GM11168 (cell line): ENCODE measurements around the gene TFDP1.

Experiments used
- in situ Hi-C: fragments of 300-500 bp; cut with MboI; formaldehyde crosslinking; loops from one replicate; pipeline ENCODE4 v1.12.0; 2022; ENCODE audit warnings: low sequenced_read_pairs; ENCODE audit not compliant: unreplicated experiment

Gene TFDP1

DNA sequence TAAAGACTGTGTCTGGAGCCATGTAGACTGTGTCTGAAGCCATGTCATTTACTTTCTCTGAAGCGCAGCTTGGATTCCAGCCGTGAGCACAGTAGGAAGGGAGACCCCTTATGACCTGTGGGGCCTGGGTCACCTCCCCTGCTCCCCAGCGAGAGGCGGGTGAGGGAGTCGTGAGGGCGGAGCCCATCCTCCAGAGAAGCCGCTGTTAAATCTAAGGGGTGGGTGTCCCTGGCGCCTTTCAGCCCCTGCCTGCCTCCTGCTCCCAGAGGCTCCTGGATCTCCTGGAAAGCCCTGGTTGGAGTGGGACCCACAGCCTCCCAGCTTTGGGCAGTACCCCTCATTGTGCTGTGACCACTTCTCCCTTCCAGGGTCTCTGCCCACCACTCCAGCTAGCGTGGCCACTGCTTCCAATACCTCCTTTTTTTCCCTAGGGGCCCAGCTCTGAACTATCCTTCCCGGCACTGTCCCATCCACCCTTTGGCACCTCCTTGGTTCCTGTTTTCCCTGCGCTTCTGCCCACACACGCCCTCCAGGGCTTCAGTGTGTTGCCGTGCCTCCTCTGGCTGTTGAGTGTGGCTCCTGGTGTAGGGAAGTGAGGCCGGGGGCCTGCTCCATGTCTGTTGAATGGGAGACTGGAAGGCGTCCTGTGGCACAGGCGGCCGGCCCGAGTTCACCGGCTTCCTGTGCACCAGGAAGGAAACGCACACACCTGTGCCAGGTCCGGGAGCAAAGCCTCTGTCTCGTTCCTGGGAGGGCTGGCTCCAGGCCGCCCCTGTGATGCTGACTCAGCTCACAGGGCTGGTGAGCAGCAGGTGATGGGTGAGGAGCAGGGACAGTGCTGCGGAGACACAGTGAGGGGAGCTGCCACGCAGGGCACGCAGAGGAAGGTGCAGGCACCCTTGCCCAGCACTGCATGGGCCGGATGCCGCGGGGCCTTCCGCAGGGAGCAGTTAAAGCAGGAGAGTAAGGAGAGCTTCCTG lies 44.0 kb downstream of the TFDP1 start:
- in situ Hi-C loops = no loop called here

DNA sequence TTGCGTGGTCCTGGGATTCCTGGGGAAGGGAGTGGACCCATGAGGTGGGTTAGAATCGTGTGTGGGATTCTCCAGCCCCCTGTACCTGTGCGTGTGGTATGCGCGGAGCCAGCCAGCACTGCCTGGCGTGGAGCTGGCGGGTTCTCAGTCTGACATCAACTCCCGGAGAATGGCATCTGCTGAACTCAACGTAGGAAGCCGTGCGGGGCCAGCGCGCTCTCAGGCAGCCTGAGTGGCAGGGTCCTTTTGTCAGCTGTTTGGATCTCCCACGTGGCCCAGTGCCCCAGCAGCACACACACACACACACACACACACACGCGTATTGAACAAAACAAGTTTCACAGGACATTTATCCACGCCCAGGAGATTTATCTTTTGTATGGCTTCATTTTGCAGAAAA lies 45.3 kb downstream of the TFDP1 start:
- in situ Hi-C loops = no loop called here

DNA sequence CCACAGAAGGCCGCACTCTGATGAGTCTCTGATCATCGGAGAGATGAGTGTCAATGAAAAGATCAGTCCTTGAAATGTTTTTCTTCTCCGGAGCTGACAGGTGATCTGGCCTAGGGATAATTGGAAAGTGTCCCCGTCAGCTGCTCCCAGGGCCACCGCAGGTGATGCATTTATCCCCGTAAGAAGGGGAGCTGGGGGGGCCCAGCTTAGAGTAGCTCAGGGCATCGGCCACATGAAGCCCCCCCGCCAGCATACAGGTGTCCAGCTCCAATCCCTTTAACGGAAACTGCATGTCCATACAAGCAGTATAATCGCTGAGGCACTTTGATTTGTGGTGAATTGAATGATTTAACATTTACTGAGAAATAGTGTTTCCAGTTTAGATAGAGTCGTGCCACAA lies 45.7 kb downstream of the TFDP1 start:
- in situ Hi-C loops = no loop called here

DNA sequence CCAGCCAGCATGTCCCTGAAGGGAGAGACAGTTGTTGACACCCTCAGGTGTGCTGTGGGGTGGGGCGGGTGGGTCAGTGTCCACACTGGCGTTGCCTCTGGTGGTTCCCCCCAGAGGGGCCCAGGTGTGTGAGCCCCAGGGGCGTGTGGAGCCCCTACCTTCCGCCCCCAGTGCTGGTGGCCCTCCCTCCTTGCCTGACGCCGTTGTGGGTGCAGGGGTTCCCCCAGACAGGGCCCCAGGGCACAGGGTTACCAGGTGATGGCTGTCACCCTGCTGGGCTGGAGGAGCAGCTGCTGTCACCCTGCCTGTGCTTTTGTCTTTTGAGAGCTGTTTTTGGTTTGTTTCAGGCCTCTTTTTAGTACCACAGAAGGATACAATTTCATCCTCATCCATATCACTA lies 46.3 kb downstream of the TFDP1 start:
- in situ Hi-C loops = no loop called here

DNA sequence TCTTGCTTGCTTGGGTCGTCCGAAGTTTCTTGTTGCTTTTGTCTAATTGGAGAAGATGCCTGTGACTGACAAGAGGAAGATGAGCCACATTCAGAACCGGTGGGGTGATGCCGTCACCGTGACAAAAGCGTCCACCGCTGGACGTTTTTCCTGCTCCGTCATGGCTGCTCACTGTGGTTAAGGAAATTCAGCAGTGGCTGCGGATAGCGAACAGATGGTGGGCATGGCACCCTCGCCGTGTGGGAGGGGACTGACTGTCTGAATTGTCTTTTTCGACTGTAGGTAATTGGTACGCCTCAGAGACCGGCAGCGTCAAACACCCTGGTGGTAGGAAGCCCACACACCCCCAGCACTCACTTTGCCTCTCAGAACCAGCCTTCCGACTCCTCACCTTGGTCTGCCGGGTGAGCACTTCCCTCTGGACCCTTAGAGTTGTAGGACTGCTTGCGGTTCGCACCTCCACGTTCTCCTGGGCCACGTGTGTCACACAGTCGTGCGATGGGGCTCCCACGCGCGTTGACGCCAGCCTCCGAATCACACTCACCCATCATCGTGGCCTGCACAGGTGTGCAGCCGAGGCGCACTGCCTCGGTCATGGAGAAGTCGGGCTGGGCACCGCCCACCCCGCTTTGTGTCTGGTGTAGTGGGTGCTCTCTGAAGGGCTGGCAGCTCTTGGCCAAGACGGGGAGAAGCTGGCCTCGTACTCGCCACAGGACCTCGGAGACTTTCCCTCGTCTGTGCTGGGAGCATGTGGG lies 47.0 kb downstream of the TFDP1 start:
- in situ Hi-C loops = no loop called here

DNA sequence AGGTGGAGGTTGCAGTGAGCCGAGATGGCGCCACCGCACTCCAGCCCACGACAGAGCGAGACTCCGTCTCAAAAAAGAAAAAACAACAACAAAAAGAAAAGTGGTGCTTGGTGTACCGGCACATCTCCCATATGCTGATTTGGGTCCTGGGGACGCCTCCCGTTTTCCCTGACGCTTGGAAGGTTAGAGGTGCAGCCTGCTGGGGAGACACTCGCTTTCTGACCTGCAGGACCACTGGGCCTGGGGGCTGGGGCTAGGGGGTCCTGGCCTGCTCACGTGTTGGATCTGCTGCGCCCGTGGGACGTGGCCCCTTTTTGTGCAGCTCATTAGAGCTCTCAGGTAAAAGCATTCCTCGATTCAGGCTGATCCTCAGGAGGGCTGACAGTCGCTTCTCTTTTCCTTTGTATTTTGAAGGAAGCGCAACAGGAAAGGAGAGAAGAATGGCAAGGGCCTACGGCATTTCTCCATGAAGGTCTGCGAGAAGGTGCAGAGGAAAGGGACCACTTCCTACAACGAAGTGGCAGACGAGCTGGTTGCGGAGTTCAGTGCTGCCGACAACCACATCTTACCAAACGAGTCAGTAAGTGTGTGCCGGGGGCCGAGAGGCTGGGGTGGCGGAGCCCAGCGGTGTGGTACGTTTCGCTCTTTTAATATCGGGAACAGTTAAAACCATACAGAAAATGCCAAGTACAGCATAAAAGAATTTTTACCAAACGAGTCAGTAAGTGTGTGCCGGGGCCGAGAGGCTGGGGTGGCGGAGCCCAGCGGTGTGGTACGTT lies 48.3 kb downstream of the TFDP1 start:
- in situ Hi-C loops = no loop called here

DNA sequence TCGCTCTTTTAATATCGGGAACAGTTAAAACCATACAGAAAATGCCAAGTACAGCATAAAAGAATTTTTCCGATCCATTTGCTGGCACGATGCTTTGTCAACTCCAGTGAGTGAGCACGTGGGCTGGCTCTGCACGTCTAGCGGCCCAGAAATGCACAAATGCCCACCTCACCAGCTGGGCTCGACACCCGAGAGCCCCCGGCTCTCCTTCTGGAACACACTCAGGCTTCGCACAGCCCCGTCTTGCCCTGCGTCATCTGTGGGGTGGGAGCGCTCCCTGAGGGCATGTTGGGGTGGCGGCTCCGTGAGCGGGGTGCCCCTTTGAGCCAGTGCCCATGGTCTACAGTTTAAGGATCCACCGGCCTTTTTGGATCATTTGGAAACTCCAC lies 48.9 kb downstream of the TFDP1 start:
- in situ Hi-C loops = no loop called here

DNA sequence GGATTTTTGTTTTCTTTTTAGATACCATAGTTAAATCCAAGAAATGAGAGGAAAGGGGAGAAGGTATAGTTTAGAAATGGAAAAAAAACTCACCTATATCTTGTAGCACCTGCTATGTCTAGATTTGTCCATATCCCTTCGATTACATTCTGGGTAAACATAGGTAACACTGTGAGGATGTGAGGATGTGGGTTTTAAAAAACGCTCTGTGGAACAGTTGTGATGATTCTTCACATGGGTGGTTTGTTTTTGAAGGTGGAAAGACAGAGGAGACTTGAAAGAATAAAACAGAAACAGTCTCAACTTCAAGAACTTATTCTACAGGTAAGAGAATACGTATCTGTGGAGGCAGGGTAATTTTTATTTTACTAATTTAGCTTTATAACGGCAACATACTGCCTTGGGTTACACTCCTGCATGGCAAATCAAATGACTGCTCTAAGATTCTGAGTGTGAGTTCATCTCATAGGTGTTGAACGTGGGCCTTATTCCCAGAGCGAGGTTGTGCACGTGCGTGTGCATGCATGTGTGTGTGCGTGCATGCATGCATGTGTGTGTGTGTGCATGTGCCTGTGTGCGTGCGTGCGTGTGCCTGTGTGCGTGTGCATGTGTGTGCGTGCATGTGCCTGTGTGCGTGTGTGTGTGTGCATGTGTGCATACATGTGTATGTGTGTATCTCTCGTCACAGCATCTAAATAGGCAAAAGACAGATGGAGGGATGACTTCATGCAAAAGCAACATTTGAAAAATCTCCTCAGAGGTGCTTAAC lies 49.9 kb downstream of the TFDP1 start:
- in situ Hi-C loops = no loop called here

DNA sequence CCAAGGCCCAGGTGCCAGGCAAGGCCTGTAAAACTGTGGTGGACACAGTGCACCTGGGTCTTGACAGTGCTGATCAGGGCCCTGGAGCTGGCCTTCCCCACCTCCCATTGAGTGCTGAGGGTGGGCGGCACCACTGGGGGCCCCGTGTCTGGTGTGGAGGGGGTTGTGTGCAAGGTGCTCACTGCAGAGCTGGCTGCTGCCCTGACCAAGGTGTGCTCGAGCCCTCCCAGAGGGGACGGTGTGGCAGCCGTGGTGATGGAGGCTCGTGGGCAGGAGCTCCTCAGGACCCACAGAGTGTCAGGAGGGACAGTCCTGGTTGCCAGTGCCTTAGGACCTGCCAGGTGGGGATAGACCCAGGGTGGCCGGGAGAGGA lies 50.5 kb downstream of the TFDP1 start:
- in situ Hi-C loops = no loop called here

DNA sequence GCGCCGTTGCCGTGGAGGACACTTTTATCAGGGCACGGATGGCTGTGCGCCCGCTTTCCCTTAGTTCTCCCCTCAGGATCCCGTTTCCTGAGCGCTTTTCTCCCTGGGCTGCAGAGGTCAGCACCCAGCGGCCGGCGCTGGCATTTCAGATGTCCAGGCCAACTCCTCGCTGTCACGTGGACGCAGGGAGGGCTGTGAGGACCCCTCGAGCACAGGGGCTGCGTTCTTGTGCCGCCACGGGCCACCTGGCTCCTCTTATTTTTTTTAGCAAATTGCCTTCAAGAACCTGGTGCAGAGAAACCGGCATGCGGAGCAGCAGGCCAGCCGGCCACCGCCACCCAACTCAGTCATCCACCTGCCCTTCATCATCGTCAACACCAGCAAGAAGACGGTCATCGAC lies 51.2 kb downstream of the TFDP1 start:
- in situ Hi-C loops = no loop called here

DNA sequence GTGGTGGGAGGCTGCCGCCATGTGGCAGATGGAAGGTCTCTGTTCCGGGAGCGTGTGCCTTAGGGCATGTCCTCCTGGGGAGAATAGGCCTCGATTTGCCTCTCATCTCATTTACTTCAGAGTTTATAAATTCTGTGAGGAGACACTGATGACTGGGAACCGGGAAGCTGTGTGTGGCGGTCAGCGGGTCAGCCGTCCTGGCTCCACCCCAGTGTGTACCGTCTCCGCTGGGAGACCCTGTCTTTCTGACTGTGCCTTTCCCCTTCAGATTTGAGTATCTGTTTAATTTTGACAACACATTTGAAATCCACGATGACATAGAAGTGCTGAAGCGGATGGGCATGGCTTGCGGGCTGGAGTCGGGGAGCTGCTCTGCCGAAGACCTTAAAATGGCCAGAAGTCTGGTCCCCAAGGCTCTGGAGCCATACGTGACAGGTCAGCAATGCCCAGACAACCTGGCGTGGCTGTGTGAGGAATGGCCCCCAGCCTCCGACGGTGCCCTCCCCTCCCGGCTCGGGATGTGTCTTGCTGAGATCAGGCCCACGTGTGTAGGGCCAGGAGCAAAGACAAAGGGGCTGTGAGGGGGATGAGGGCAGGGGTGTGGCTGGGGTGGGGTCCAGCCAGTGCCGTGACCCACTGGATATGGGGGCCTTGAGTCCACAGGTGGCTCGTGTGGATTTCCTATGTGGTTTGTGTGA lies 51.9 kb downstream of the TFDP1 start:
- in situ Hi-C loops = no loop called here

DNA sequence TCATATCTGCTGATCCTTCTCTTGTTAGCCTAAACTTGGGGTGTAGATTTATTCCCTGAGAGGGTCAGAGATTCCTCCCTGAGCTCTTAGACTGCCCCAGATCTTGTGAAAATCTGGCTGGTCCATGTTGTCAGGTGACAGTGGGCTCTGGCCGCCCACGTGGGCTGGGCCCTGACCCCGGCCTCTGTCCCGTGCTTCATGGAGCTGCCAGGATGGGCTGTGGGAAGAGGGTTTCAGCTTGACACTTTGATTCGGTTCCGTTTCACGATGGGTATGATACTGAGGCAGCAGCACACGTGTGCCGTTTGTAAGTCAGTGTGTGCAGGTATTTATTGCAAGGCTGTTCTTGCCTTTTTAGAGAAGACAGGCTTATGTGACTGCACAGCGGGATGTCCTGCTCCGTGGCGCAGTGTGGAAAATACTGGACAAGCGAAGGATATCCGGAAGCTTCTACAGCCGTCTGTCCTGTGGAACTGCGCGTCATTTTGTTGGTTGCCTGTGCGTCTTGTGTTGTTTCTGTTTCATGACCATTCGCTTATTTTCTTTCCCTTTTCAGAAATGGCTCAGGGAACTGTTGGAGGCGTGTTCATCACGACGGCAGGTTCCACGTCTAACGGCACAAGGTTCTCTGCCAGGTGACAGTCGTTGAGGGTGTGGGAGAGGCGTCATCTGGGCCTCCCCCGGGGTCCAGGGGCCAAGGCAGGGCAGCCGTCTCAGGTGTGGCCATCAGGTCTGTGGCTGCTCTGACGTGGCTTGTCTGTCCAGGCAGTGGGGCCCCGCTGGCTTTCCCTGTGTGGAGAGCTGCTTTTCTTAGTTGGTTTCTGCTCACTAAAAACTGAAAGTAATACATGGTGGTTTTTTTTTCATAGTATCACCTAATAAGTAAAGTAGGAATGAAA lies 53.0 kb downstream of the TFDP1 start:
- in situ Hi-C loops = no loop called here

DNA sequence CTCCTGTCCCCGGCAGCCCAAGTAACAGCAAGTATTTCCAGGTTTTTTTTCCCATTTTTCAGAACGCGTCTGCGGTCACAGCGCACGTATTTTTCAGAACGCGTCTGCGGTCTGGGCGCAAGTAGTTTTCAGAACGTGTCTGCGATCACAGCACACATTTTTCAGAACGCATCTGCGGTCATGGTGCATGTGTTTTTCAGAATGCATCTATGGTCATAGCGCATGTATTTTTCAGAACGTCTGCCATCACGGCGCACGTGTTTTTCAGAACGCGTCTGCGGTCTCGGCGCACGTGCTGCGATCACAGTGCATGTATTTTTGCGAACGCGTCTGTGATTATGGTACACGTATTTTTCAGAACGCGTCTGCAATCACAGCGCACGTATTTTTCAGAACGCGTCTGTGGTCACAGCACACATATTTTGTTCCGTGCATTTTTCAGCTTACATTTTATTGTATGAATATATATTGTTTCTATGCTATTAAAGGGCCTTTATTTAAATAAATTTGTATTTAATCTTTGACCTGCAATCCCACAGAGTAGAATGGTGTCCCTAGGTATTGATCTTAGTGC lies 53.7 kb downstream of the TFDP1 start:
- in situ Hi-C loops = no loop called here

DNA sequence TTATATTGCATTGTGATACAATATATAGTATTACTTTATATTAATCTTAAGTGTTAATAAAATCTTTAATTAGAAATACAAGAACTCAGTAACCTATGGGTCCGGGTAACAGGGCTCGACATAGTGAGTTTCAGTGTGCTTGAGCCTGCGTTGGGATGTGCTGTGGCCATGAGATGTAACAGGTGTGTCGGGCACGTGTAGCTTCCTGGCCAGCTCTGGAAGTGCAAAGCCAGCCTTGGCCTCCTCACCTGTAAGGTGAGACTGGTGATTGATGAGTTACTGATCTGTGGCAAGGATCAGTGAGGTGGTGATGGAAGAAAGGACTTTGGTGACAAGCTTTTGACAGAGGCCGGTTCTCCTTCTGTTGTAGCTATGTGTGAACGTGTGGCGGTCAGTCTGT lies 54.3 kb downstream of the TFDP1 start:
- in situ Hi-C loops = no loop called here

DNA sequence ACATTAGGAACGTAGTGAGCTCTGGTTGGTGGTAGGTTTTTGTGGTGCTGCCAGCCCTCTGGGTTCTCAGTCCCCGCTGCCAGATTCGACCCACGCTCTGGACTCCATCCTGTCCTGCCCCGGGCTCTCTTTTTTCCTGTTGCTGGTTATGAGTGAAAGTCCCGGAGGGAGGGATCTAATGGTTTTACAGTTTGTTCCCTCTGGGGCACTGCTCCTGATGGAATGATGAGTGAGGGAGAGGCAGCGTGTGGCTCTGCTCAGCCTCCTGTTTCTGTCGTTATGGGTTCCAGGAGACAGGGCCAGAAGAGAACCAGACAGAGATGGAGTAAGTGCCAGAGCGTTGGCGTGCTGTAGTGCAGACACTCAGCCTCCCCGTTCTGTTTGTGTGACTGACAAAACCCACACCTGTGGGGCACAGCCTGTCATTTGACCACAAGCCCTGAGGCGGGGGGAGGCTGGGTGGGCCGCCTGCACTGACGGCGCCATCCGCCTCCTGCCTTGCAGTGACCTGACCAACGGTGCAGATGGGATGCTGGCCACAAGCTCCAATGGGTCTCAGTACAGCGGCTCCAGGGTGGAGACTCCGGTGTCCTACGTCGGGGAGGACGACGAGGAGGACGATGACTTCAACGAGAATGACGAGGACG lies 55.2 kb downstream of the TFDP1 start:
- in situ Hi-C loops = no loop called here

DNA sequence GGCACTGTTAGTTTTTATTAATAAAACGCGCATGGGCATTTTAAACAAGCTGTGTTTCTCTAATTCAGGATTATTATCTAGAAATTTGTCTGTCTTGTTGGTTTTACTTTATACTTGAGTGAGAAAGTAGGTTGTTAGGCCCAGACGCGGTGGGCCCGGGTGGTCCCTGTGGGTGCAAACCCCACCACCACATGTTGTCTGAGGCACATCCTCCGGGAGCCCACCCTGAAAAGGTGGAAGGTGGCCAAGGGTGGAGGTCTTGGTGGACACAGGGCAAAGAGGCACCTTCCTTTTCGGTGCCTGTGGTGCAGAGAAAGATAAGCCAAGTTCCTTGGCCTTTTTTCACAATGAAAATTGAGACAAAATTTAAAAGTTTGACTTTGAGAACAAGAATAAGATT lies 56.9 kb downstream of the TFDP1 start:
- in situ Hi-C loops = no loop called here

DNA sequence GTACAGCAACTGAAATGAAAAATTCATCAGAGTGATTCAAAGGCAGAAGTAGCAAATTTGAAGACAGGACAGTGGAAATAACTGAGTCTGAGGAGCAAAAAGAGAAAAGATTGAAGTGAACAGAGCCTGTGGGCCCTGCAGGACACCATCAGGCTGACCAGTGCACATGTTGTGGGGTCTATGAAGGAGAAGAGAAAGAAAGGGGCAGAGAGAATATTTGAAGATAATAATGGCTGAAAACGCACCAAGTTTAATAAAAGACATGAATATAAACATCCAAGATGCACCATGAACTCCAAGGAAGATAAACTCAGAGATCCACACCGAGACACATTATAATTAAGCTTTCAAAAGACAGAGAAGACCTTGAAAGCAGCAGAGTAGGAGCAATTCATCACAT lies 58.0 kb downstream of the TFDP1 start:
- in situ Hi-C loops = no loop called here

DNA sequence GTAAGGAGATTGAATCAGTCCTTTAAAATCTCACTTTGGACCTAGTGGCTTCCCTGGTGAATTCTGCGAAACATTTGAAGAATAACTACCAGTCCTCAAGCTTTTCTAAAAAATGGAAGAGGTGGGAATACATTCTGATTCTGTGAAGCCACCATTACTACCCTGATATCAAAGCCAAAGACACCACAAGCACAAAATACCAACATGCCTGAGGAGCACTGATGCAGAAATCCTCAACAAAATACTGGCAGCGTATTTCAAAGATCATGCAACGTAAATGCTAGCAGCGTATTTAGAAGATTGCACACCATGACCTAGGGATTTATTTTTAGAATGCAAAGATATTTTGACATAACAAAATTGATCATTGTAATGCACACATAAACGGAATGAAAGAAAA lies 59.0 kb downstream of the TFDP1 start:
- in situ Hi-C loops = no loop called here
